A549 (cell line): ENCODE results near the gene SFRP4. TPM values are rescaled to one million over a fixed set of nuclear protein-coding genes. Genes with fewer than 3 reads are reported as not detected.

Source experiments
- ATAC-seq, 2 experiments: fragments of 200-7000 bp in 1 of 2; fragments of >200 bp in 1 of 2; cut with Nextera tagmentation in 1 of 2; cut with Tn5 transposase in 1 of 2; 3 replicates each; pipeline versions ENCODE4 v1.8.0 to v1.9.1; 2018 to 2020; ENCODE audit warnings: mild to moderate bottlenecking in 1 of 2, moderate library complexity in 1 of 2
- CTCF ChIA-PET: fragments of 300-600 bp; sonication (Branson Sonifier 250); formaldehyde crosslinking; extraction: SDS; loops from one replicate; lab custom pipeline; 2021; ENCODE audit warnings: antibody characterized with exemption, inconsistent platforms; lab: Yijun Ruan, JAX
- POLR2A ChIA-PET: fragments of 350-600 bp; formaldehyde crosslinking; extraction: SDS; loops from one replicate; lab custom pipeline; 2021; ENCODE audit warnings: antibody characterized with exemption, inconsistent platforms; lab: Yijun Ruan, JAX
- DNase-seq, 2 experiments: peaks; one replicate each; pipeline versions ENCODE4 v3.0.0 to v3.0.0-alpha.2; 2011 to 2016; ENCODE audit warnings: low read depth in 1 of 2, low spot score in 1 of 2
- FAIRE-seq: peaks from 2 replicates; lab custom pipeline; 2011; peaks lifted over from hg19 to GRCh38; lab: Jason Lieb, UNC
- H3K27ac ChIP-seq, 2 experiments: fragments of >200 bp; sonication (Bioruptor Twin); formaldehyde crosslinking; 3 replicates each; pipeline ENCODE4 v1.5.1; 2016 to 2017
- H3K4me1 ChIP-seq: fragments of >200 bp; sonication (Bioruptor Twin); formaldehyde crosslinking; 3 replicates; pipeline ENCODE4 v1.6.1; 2016
- H3K4me2 ChIP-seq: fragments of >200 bp; sonication (Bioruptor Twin); formaldehyde crosslinking; 3 replicates; pipeline ENCODE4 v1.6.1; 2016
- H3K4me3 ChIP-seq: fragments of >200 bp; sonication (Bioruptor Twin); formaldehyde crosslinking; 3 replicates; pipeline ENCODE4 v1.5.1; 2016
- H3K9me3 ChIP-seq: fragments of >200 bp; sonication (Bioruptor Twin); formaldehyde crosslinking; 3 replicates; pipeline ENCODE4 v1.6.1; 2016
- ATOH8 ChIP-seq: fragments of 250-450 bp; sonication (Bioruptor Pico); IDR thresholded peaks from 2 replicates; pipeline ENCODE4 v1.5.0; 2020; ENCODE audit warnings: low read depth, mild to moderate bottlenecking, moderate library complexity
- CEBPB ChIP-seq, 2 experiments: fragments of >200 bp in 1 of 2; sonication (Bioruptor Twin) in 1 of 2; formaldehyde crosslinking in 1 of 2; IDR thresholded peaks; 2 replicates each; pipeline ENCODE4 v1.6.1; 2012 to 2016
- CHD2 ChIP-seq: fragments of 150-350 bp; IDR thresholded peaks from 2 replicates; pipeline ENCODE4 v1.6.1; 2014; ENCODE audit warnings: low read length; ENCODE audit not compliant: partially characterized antibody
- CHD4 ChIP-seq: fragments of 200-600 bp; sonication (generic); IDR thresholded peaks from 2 replicates; pipeline ENCODE4 v1.6.1; 2016; ENCODE audit warnings: antibody characterized with exemption, mild to moderate bottlenecking, borderline replicate concordance
- FOSL2 ChIP-seq, 2 experiments: fragments of 450-650 bp in 1 of 2; fragments of >200 bp in 1 of 2; sonication (Bioruptor Twin) in 1 of 2; formaldehyde crosslinking; IDR thresholded peaks; 2 replicates each; pipeline versions ENCODE4 v1.5.0 to v1.6.1; 2016 to 2020; ENCODE audit warnings: mild to moderate bottlenecking in 1 of 2, moderate library complexity in 1 of 2
- GATA3 ChIP-seq: IDR thresholded peaks from 2 replicates; pipeline ENCODE4 v1.6.1; 2012; ENCODE audit warnings: borderline replicate concordance
- HOXA7 ChIP-seq: fragments of 250-450 bp; sonication (Bioruptor Pico); IDR thresholded peaks from 2 replicates; pipeline ENCODE4 v1.5.0; 2020; ENCODE audit warnings: mild to moderate bottlenecking, moderate library complexity
- JUN ChIP-seq, 2 experiments: fragments of >200 bp; sonication (Bioruptor Twin); formaldehyde crosslinking; IDR thresholded peaks; 2 replicates in 1 of 2; 3 replicates in 1 of 2; pipeline ENCODE4 v1.6.1; 2016 to 2017
- KDM5A ChIP-seq: fragments of 200-600 bp; sonication (generic); IDR thresholded peaks from 2 replicates; pipeline ENCODE4 v1.6.1; 2016; ENCODE audit warnings: antibody characterized with exemption, mild to moderate bottlenecking
- NFE2L2 ChIP-seq: fragments of 150-350 bp; conservative IDR thresholded peaks from 2 replicates; pipeline ENCODE4 v1.6.1; 2014; ENCODE audit warnings: low read length
- RAD21 ChIP-seq, 2 experiments: fragments of >200 bp in 1 of 2; sonication (Bioruptor Twin) in 1 of 2; formaldehyde crosslinking in 1 of 2; IDR thresholded peaks in 1 of 2; conservative IDR thresholded peaks in 1 of 2; 2 replicates in 1 of 2; 3 replicates in 1 of 2; pipeline ENCODE4 v1.6.1; 2012 to 2018; ENCODE audit warnings: inconsistent platforms in 1 of 2
- RARB ChIP-seq: fragments of 250-450 bp; sonication (Bioruptor Pico); IDR thresholded peaks from 2 replicates; pipeline ENCODE4 v1.8.0; 2021; ENCODE audit warnings: mild to moderate bottlenecking, moderate library complexity
- SMC3 ChIP-seq: fragments of >200 bp; sonication (Bioruptor Twin); formaldehyde crosslinking; IDR thresholded peaks from 3 replicates; pipeline ENCODE4 v1.6.1; 2018; ENCODE audit warnings: inconsistent platforms
- TFCP2L1 ChIP-seq: fragments of 250-450 bp; sonication (Bioruptor Pico); IDR thresholded peaks from 2 replicates; pipeline ENCODE4 v1.5.0; 2021; ENCODE audit warnings: mild to moderate bottlenecking
- ZC3H11A ChIP-seq: fragments of 450-650 bp; IDR thresholded peaks from 2 replicates; pipeline ENCODE4 v1.6.1; 2014; ENCODE audit warnings: antibody characterized with exemption, mild to moderate bottlenecking
- WGBS: methylation state at CpG from one replicate; pipeline ENCODE4 v1.1.6; 2017; ENCODE audit errors: missing lambda C conversion rate; 5-methylcytosine and 5-hydroxymethylcytosine counted together
- polyA plus RNA-seq, 4 experiments: library from polyadenylated mRNA; depleted of rRNA in 3 of 4; stranded (reverse); fragments of >200 nt; fragmentation: RNase III in 1 of 4; extraction: RNeasy Plus Mini Kit Qiagen cat#74134 plus additional on column Dnase treatment in 1 of 4; gene quantifications; 2 replicates in 3 of 4; 3 replicates in 1 of 4; pipeline ENCODE4 v1.2.3, GENCODE V29; 2011 to 2017
- TF ChIP-seq, protein P1 (sequence below): fragments of 450-650 bp; IDR thresholded peaks from 2 replicates; pipeline ENCODE4 v1.6.1; 2014; ENCODE audit warnings: antibody characterized with exemption
- TF ChIP-seq, protein P2 (sequence below): IDR thresholded peaks from 2 replicates; pipeline ENCODE4 v1.6.1; 2012
- TF ChIP-seq, protein P3 (sequence below): fragments of >200 bp; sonication (Bioruptor Twin); formaldehyde crosslinking; IDR thresholded peaks from 3 replicates; pipeline ENCODE4 v1.5.1; 2016
- TF ChIP-seq, protein P4 (sequence below): IDR thresholded peaks from 2 replicates; pipeline ENCODE4 v1.6.1; 2012; ENCODE audit warnings: low read depth, borderline replicate concordance

SFRP4 gene
- polyA plus RNA-seq, 2 of the 4 experiments (the other 2 are of a cell fraction) = 7.4 to 11.9 TPM

GRCh38 chr7:37901890-37902524 lies 14.6 kb downstream of the SFRP4 start (continued):
- TF ChIP-seq FOSL2 (IDR thresholded peaks at IDR 0.05) (0 out of 2 replicates have a peak, but pooled peaks have one; percentile 14), FOSL2 (CRISPR knock-in tag; IDR thresholded peaks at IDR 0.05) (peak; percentile 80), JUN (IDR thresholded peaks at IDR 0.05) (0 out of 5 replicates have a peak, but pooled peaks of 1 of the 2 experiments have one; percentile 18), ZC3H11A (no peak), RAD21 (conservative IDR thresholded peaks at IDR 0.05 in 1 of 2, IDR thresholded peaks at IDR 0.05 in 1 of 2) (no peak; a peak in 1 of 5 replicates), NFE2L2 (peak; percentile 97), CHD4 (no peak), RARB (CRISPR knock-in tag) (peak; percentile 97)
- TF ChIP-seq, protein P1, sequence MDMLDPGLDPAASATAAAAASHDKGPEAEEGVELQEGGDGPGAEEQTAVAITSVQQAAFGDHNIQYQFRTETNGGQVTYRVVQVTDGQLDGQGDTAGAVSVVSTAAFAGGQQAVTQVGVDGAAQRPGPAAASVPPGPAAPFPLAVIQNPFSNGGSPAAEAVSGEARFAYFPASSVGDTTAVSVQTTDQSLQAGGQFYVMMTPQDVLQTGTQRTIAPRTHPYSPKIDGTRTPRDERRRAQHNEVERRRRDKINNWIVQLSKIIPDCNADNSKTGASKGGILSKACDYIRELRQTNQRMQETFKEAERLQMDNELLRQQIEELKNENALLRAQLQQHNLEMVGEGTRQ = no peak

- POLR2A ChIA-PET = interaction anchor here (1.6 to 2.0 kb wide), 2 partner anchors 19 to 276 kb away, joined by 8 to 11 read pairs; partner anchors contain the start of genes EPDR1 and STARD3NL
- peak; percentile 78 to 81 for ATAC-seq
- H3K4me3 ChIP-seq = peak overlapping the region; percentile 35
- TF ChIP-seq RAD21 (conservative IDR thresholded peaks at IDR 0.05 in 1 of 2, IDR thresholded peaks at IDR 0.05 in 1 of 2) = peak; percentile 89 to 92
- TF ChIP-seq, protein P2, sequence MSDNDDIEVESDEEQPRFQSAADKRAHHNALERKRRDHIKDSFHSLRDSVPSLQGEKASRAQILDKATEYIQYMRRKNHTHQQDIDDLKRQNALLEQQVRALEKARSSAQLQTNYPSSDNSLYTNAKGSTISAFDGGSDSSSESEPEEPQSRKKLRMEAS = peak; percentile 13; the same call in 1 of the 2 replicates
- peak in 1 of 2 experiments; percentile 67; a peak in 2 of 4 replicates for TF ChIP-seq CEBPB (IDR thresholded peaks at IDR 0.05)
- peak; percentile 87 for TF ChIP-seq SMC3
- no peak for TF ChIP-seq ATOH8 (CRISPR knock-in tag)
- peak in 1 of 2 experiments; percentile 21; a peak in 1 of 5 replicates for TF ChIP-seq JUN (IDR thresholded peaks at IDR 0.05)
- TF ChIP-seq TFCP2L1 (CRISPR knock-in tag) = no peak
- TF ChIP-seq KDM5A = peak; percentile 35; the same call in 1 of the 2 replicates
- TF ChIP-seq, protein P3, sequence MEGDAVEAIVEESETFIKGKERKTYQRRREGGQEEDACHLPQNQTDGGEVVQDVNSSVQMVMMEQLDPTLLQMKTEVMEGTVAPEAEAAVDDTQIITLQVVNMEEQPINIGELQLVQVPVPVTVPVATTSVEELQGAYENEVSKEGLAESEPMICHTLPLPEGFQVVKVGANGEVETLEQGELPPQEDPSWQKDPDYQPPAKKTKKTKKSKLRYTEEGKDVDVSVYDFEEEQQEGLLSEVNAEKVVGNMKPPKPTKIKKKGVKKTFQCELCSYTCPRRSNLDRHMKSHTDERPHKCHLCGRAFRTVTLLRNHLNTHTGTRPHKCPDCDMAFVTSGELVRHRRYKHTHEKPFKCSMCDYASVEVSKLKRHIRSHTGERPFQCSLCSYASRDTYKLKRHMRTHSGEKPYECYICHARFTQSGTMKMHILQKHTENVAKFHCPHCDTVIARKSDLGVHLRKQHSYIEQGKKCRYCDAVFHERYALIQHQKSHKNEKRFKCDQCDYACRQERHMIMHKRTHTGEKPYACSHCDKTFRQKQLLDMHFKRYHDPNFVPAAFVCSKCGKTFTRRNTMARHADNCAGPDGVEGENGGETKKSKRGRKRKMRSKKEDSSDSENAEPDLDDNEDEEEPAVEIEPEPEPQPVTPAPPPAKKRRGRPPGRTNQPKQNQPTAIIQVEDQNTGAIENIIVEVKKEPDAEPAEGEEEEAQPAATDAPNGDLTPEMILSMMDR = peak; percentile 88
- TF ChIP-seq FOSL2 (IDR thresholded peaks at IDR 0.05) = no peak
- TF ChIP-seq FOSL2 (CRISPR knock-in tag; IDR thresholded peaks at IDR 0.05) = no peak
- TF ChIP-seq, all 56 proteins: peak for 7
- FAIRE-seq = peak; percentile 84
- Histone ChIP-seq H3K4me2 (peak overlapping the region; percentile 89), H3K27ac (peak overlapping the region; percentile 87 to 96), H3K4me1 (peaks cover 49% of the 10 kb centered on the region), H3K9me3 (no peaks in the 10 kb centered on the region)
- peak; percentile 51 to 83 for DNase-seq
- 3% methylated on average over 6 of the region's 6 CpGs for WGBS
- CTCF ChIA-PET = interaction anchor here (0.6 to 11.8 kb wide), 35 partner anchors 8 to 476 kb away, joined by 3 to 159 read pairs (median 4); partner anchors contain the start of genes EPDR1 and SFRP4
Measured at GRCh38 chr7:37901236-37901827, 15.3 kb downstream of the SFRP4 start.

DNA sequence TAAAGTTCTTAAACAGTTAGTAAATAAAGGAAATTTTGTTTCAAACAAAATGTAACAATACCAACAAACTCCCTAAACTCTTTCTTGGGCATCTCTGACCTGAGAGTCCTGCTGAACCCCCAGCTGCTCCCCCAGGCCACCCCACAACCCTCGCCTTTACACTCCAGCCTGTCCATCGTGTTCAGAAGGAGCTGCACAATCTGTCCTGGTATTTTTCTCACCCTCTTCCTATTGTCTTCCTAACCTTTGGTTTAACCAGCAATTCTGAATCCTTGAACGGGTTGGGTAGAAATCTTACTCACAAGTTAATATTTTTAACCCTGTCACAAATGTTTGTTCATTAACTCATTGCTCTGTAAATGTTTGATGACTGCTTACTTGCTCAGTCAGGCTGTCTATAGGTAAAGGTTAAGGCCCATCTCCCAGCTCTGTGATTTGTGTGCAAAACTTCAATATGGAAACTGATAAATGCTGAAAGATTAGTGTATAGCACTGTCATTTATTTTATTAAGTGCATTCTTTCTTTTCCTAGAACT lies 16.8 kb downstream of the SFRP4 start:
- H3K4me1 ChIP-seq = peaks cover 47% of the 10 kb centered on the region
- FAIRE-seq = peak; percentile 88
- peak overlapping the region; percentile 87 to 96 for H3K27ac ChIP-seq
- H3K9me3 ChIP-seq = no peaks in the 10 kb centered on the region
- peak in 1 of 2 experiments; percentile 63 for DNase-seq
- WGBS = 7% methylated on average over 3 of the region's 3 CpGs
- H3K4me3 ChIP-seq = no peak overlapping the region
- peak overlapping the region; percentile 89 for H3K4me2 ChIP-seq
- CTCF ChIA-PET = interaction anchor here (0.6 to 11.8 kb wide), 8 partner anchors 10 to 1598 kb away, joined by 3 to 159 read pairs (median 6); partner anchors contain the start of genes EPDR1 and SFRP4
- TF ChIP-seq, protein P4, sequence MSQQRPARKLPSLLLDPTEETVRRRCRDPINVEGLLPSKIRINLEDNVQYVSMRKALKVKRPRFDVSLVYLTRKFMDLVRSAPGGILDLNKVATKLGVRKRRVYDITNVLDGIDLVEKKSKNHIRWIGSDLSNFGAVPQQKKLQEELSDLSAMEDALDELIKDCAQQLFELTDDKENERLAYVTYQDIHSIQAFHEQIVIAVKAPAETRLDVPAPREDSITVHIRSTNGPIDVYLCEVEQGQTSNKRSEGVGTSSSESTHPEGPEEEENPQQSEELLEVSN = 0 out of 2 replicates have a peak, but pooled peaks have one; percentile 59
- TF ChIP-seq HOXA7 (CRISPR knock-in tag) (no peak), CHD2 (no peak), GATA3 (peak; percentile 40; the same call in 1 of the 2 replicates)
- TF ChIP-seq, protein P2 = peak; percentile 70
- peak in 1 of 2 experiments; percentile 51; a peak in 3 of 6 replicates for ATAC-seq
- POLR2A ChIA-PET = no interaction called here
